Calu3 (cell line): ENCODE measurements around the gene ATP6V1G2. TPM values are rescaled to one million over a fixed set of nuclear protein-coding genes. Genes with fewer than 3 reads are reported as not detected.

Experiments used
- BruUV-seq: library from RNA; stranded (reverse); fragments of 400-500 nt; replicated peaks from 2 replicates; lab custom pipeline; 2021; lab: Mats Ljungman, UMichigan
- CTCF ChIA-PET: fragments of 300-600 bp; sonication (Branson Sonifier 250); formaldehyde crosslinking; loops from one replicate; lab custom pipeline; 2022; ENCODE audit warnings: antibody characterized with exemption; lab: Charles Lee
- DNase-seq: peaks from one replicate; pipeline ENCODE4 v3.0.0; 2022
- H3K27ac Mint-ChIP-seq: one replicate; pipeline ENCODE4 v1.8.0; 2022; ENCODE audit warnings: mixed read lengths; ENCODE audit not compliant: unreplicated experiment
- H3K27me3 Mint-ChIP-seq: one replicate; pipeline ENCODE4 v1.8.0; 2022; ENCODE audit warnings: mixed read lengths; ENCODE audit not compliant: unreplicated experiment
- H3K36me3 Mint-ChIP-seq: one replicate; pipeline ENCODE4 v1.8.0; 2022; ENCODE audit warnings: mild to moderate bottlenecking, moderate library complexity, mixed read lengths; ENCODE audit not compliant: insufficient read depth, unreplicated experiment
- H3K4me1 Mint-ChIP-seq: one replicate; pipeline ENCODE4 v1.8.0; 2022; ENCODE audit warnings: mild to moderate bottlenecking, low read depth, mixed read lengths; ENCODE audit not compliant: unreplicated experiment
- H3K4me3 Mint-ChIP-seq: one replicate; pipeline ENCODE4 v1.8.0; 2022; ENCODE audit warnings: mild to moderate bottlenecking, low read depth, moderate library complexity, mixed read lengths; ENCODE audit not compliant: unreplicated experiment
- H3K9me3 Mint-ChIP-seq: one replicate; pipeline ENCODE4 v1.8.0; 2022; ENCODE audit warnings: low read depth, mixed read lengths; ENCODE audit not compliant: unreplicated experiment
- intact Hi-C: fragments of 100-400 bp; cut with micrococcal nuclease; formaldehyde crosslinking; loops from one replicate; pipeline ENCODE4 v1.10.0; 2022; ENCODE audit not compliant: unreplicated experiment
- total RNA-seq: library from RNA; stranded (reverse); gene quantifications from 2 replicates; pipeline ENCODE4 v1.2.3, GENCODE V29; 2022
- TF ChIP-seq, protein P1 (sequence below): fragments of 200-600 bp; IDR thresholded peaks from one replicate; pipeline ENCODE4 v1.8.0; 2022; ENCODE audit warnings: antibody characterized with exemption; ENCODE audit not compliant: unreplicated experiment

The ATP6V1G2 gene
- total RNA-seq, 1 experiment from 2014 or later, result 1.0 TPM

DNA sequence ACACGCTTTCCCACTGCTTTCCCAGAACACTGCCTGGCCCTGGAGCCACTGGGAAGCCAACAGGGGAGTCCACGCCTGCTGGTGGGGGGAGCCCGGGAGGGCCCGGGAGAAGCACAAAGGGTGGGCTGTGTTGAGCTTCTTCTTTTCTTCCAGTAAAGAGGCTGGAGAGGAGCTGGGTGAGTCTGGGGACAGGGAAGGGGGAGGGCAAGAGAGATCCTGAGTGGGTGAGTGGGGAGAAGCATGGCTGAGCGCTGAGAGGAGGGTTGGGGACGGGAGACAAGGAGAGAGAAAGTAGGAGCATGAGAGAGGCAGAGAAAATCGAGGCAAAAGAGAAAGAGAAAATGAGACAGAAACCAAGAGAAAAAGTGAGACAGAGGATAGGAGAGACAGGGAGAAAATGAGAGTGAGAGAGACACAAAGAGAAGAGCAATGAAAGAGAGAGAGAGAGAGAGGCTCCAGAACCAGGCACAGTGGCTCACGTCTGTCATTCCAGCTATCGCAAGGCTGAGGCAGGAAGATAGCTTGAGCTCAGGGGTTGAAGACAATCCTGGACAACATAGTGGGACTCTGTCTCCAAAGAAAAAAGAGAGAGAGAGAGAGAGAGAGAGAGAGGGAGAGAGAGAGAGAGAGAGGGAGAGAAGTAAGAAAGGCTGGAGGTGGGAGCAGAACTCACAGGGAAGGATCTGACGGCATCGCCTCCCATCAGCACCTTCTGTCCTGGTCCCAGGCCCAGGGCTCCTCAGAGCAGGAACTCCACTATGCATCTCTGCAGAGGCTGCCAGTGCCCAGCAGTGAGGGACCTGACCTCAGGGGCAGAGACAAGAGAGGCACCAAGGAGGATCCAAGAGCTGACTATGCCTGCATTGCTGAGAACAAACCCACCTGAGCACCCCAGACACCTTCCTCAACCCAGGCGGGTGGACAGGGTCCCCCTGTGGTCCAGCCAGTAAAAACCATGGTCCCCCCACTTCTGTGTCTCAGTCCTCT lies 41.7 kb upstream of the ATP6V1G2 start:
- TF ChIP-seq, protein P1, sequence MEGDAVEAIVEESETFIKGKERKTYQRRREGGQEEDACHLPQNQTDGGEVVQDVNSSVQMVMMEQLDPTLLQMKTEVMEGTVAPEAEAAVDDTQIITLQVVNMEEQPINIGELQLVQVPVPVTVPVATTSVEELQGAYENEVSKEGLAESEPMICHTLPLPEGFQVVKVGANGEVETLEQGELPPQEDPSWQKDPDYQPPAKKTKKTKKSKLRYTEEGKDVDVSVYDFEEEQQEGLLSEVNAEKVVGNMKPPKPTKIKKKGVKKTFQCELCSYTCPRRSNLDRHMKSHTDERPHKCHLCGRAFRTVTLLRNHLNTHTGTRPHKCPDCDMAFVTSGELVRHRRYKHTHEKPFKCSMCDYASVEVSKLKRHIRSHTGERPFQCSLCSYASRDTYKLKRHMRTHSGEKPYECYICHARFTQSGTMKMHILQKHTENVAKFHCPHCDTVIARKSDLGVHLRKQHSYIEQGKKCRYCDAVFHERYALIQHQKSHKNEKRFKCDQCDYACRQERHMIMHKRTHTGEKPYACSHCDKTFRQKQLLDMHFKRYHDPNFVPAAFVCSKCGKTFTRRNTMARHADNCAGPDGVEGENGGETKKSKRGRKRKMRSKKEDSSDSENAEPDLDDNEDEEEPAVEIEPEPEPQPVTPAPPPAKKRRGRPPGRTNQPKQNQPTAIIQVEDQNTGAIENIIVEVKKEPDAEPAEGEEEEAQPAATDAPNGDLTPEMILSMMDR, result no peak
- H3K4me3 Mint-ChIP-seq, result no peak overlapping the region
- DNase-seq, result no peak
- CTCF ChIA-PET, result interaction anchor here (0.6 to 2.1 kb wide), 5 partner anchors 8 to 294 kb away, joined by 3 to 10 read pairs (median 4); no protein-coding TSS in a partner anchor
- no peaks in the 10 kb centered on the region for H3K36me3 Mint-ChIP-seq
- intact Hi-C loops, result no loop called here
- H3K27ac Mint-ChIP-seq, result no peak overlapping the region
- H3K4me1 Mint-ChIP-seq, result no peaks in the 10 kb centered on the region
- no TSS peak for BruUV-seq
- H3K9me3 Mint-ChIP-seq, result no peaks in the 10 kb centered on the region
- peaks cover 31% of the 10 kb centered on the region for H3K27me3 Mint-ChIP-seq

DNA sequence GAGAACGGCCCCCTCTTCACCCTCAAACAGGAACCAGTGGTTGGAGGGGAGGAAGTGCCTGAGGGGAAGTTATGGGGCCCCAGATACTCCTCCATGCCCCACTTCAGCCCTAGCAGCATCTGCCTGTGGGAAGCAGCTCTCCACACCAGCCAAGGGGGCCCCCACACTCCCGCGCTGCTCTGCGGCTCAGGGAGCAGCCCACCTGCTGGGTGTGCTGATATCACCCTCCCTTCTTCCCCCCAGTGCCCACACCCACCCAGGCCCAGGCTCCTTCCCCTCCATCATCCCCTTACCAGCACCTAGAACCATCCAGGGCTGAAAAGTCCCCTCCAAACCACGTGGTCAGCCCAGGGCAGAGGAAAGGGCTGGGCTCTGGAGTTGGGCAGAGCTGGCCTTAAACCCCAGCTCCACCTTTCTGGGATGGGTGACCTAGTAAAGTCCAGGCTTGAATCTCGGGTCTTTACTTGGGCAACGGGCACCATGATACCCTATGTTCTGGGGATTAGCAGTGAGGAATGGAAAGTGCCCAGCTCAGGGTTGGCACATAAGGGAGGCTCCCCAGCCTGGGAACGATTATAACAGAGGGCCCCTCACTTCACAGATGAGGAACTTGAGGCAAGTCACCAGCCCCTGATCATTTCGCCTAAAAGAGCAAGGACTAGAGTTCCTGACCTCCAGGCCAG lies 40.3 kb upstream of the ATP6V1G2 start:
- CTCF ChIA-PET, result interaction anchor here (0.5 to 2.1 kb wide), 3 partner anchors 8 to 13 kb away, joined by 3 to 10 read pairs (median 6); no protein-coding TSS in a partner anchor
- intact Hi-C loops, result no loop called here
- BruUV-seq, result no TSS peak
- peaks cover 11% of the 10 kb centered on the region for H3K4me1 Mint-ChIP-seq
- no peak overlapping the region for H3K27ac Mint-ChIP-seq
- no peak for DNase-seq
- H3K4me3 Mint-ChIP-seq, result no peak overlapping the region
- peaks cover 40% of the 10 kb centered on the region for H3K27me3 Mint-ChIP-seq
- TF ChIP-seq, protein P1, result no peak
- peaks cover 2% of the 10 kb centered on the region for H3K36me3 Mint-ChIP-seq
- no peaks in the 10 kb centered on the region for H3K9me3 Mint-ChIP-seq

DNA sequence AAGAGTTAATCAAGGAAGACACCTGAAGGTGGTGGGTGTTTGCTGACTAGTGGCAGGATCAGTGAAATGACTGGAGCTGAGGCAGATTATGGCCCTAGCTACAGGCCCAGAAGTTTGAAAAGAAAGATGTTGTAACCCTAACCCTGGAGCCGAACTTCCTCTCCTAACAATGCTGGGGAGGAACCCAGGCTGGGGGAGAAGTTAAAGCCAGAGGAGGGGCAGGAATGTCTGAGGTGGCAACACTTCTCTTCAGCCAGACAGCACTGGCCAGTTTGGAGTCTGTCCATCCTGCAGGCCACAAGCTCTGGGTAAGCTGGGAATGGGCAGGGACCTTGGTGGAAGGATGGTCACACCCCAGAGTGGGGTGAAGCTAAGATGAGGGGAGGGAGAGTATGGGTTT lies 39.6 kb upstream of the ATP6V1G2 start, which contains the start of gene LST1:
Gene LST1, plus strand, starts transcription at position 270 of the 400 bp plus-strand sequence. CDS start 1,023 bp downstream, outside the sequence.
- Mint-ChIP-seq H3K9me3 (no peaks in the 10 kb centered on the region), H3K4me1 (peaks cover 18% of the 10 kb centered on the region), H3K27me3 (peaks cover 48% of the 10 kb centered on the region), H3K4me3 (no peak within 1 kb of the TSS), H3K36me3 (peaks cover 10% of the 10 kb centered on the region), H3K27ac (no peak within 1 kb of the TSS)
- no peak for DNase-seq
- CTCF ChIA-PET, result interaction anchor here (1.2 to 4.3 kb wide), 3 partner anchors 11 to 13 kb away, joined by 3 to 29 read pairs (median 10); no protein-coding TSS in a partner anchor
- BruUV-seq, result no TSS peak
- intact Hi-C loops, result no loop called here
- TF ChIP-seq, protein P1, result no peak

DNA sequence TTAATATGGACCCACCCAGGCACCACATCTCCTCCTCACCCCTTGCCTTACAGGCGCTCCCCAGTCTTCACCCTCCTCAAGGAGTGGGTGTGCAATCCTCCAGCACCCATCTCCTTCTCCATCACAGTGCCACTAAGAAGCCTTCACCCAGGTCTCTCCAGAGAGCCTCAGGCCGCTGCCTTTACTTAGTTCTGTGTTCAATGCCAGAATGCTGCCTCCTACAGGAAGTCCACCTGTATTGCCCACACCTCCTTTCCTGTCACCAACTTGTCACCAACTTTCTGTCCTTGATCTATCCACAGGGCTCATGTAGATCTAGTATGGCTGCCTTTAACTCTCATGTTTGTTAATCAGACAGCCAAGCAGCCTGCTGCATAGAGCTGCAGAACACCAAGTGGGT lies 39.1 kb upstream of the ATP6V1G2 start:
- DNase-seq, result peak; percentile 55
- H3K27ac Mint-ChIP-seq, result no peak overlapping the region
- CTCF ChIA-PET, result interaction anchor here (4.3 kb wide), 1 partner anchor 12 kb away, joined by 29 read pairs; no protein-coding TSS in a partner anchor
- H3K4me3 Mint-ChIP-seq, result no peak overlapping the region
- TF ChIP-seq, protein P1, result peak; percentile 77
- peaks cover 13% of the 10 kb centered on the region for H3K36me3 Mint-ChIP-seq
- H3K4me1 Mint-ChIP-seq, result peaks cover 23% of the 10 kb centered on the region
- peaks cover 53% of the 10 kb centered on the region for H3K27me3 Mint-ChIP-seq
- no TSS peak for BruUV-seq
- no peaks in the 10 kb centered on the region for H3K9me3 Mint-ChIP-seq
- intact Hi-C loops, result no loop called here
